Endometrial microvascular endothelial cells (primary cell): ENCODE results near the gene ME3. TPM values are rescaled to one million over a fixed set of nuclear protein-coding genes. Genes with fewer than 3 reads are reported as not detected.

Experiments
- in situ Hi-C: cut with HindIII; loops from 2 replicates; pipeline ENCODE4 v1.10.0; 2017; ENCODE audit warnings: low sequenced_read_pairs, low pct_unique_long_range_greater_than_20kb; ENCODE audit errors: inconsistent ontology term
- total RNA-seq: library from RNA; depleted of rRNA; stranded (reverse); fragments of >200 nt; gene quantifications from one replicate; pipeline ENCODE4 v1.2.3, GENCODE V29; 2015; ENCODE audit errors: inconsistent ontology term

Gene ME3
- 44.4 TPM for total RNA-seq

DNA sequence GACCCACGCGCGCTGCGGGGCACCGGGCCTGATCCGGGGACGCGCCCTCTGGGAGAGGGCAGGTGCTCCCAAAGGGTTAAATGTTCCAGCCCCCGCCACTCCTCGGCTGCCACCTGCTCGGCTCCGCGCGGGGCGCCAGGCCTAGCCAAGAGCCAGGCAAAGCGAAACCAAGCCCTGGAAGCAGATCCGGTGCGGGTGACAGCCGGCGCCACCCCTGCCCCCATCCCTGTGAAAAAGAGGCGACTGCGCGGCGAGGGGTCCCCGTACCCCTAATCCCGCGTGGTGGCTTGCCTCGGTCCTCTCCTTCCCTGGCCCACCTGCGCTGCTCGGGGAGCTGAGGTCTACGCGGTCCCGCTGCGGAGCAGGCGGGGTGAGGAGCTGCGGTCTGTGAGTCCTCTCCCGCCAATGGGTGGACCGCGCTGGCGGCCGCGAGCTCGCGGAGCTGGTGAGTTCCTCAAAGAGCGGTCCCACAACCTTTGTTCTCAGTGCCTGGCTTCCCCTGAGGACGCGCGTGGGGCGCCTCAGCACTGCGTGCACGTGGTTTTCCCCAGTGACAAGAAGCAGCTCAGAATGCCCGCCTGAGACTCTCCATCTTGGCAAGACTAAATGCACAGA, at the start of gene ME3:
Gene ME3, minus strand, starts transcription at position 610 of the 615 bp plus-strand sequence.
- in situ Hi-C loops = no loop called here

DNA sequence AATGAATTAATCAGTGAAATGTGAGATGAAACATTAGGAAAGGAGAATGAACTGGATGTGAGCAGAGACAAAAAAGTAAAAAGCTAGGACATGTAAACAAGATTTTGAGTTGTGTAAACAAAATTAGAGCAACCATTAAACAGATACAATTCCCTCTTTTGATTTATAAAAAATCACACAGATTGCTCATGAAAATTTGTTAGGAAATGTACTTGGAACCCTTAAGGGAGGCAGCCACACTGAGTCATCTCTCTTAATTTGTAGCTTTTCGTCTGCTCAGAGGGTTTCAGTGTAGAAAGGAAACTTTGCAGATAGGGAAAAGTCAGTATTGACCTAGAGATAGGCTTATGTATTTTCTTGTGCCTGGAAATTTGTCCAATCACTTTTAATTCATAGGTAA, 49.6 kb upstream of the ME3 start:
- in situ Hi-C loops = no loop called here

DNA sequence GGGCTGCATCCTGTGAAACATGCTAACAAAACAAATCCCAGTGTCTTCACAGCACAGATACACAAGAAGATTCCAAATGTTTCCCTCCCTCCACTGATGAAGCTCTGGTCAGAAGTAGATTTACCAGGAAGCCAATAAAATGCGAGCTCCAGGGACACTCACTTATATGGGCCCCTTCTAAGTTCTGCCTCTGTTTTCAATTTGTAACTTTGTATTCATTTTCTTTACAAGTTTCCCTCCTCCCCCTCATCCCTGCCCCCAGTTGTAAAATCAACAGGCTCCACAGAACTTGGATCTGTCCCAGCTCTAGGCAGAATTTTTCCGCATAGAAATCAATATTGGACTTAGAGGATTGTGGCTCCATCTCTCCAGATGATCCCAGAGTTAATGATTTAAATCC, 48.1 kb upstream of the ME3 start:
- in situ Hi-C loops = no loop called here

DNA sequence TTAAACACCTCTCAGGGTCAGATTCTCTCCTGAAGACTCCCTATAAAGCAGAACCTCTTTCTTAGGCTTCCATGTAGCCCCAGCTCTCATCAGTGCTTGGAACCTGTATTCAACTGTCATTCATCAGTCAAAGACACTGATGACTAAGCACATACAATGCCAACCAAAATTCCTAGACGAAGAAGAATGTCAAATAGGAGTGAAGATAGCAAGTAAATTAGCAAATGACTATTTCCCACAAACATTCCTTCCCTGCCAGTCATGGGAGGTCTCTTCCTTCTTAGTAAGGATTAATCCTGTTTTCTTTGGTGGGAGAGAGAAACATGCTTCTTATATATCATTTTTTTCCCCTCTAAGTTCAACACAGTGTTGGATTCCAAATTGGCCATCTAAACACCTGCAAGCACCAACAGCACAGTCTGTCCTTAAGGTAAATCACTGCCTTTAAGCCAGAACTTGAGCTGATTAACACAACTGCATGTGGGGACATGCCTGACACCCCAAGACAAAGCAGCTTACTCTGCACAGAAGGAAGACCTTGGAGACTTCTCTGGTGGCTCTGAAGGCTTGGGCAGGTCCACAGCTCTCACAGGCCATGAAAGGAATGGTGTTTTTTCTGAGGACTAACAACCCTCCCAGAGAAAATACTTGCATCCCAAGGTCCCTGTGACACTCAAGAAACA, 47.5 kb upstream of the ME3 start:
- in situ Hi-C loops = no loop called here

DNA sequence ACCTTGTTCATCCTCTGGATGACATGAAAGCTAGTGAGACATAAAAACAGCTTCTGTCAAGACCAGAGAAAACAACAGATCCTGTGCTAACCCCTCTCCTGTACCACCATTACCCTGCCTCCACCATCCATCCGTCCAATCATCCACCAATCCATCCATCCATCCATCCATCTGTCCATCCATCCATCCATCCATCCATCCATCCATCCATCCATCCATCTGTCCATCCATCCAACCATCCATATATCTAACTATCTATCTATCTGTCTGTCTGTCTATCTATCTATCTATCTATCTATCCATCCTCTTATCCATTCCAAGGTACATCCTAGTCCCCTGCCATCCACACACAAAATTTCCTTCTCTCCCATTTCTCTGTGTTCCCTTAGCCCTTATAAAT, 46.6 kb upstream of the ME3 start:
- in situ Hi-C loops = no loop called here

DNA sequence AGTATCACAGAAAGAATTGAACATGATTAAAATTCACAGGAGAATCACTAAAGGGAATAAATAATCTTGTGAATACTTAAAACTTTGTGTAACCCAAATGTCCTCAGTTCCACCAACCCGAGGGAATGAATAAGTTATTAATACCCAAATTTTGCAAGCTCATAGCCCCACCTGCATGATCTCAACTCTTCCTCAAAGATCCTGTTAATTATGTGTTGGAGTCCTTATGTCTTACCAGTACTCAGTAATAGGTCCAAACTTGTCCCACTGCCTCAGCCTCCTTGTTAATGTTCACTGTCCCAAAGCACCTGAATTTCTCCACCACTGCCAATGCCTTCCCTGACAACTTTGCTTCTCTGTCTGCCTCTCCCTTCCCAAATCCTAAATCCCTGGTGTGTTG, 46.1 kb upstream of the ME3 start:
- in situ Hi-C loops = no loop called here

DNA sequence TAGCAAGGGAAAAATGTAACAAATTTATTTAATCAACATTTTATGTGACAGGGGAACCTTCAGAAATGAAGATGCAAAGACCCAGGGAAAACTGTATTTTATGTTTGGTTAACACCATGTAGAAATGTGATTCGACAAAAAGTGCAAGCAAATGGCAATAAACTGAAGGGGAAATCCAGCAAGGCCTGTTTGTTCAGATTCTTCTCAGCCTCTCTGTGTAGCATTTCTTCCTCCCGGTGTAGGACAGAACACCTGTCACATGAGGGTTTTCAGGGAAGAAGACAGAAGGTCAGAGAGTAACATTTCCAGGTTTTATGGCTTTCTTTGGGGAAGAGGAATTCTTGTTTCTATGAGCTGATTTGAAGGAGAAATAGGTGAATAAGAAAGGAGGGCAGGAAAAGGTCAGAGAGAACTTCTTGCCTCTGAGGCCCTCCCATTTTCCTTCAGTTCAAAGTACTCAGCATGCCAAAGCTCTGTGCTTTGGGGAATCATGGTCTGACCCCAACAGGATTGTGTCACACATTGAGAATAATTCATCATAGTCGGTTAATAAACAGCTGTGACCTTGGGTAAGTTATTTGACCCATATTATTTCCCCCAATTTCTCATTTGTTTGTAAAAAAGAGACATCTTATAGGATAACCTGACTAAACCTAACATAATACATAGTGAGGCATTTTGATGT, 45.5 kb upstream of the ME3 start:
- in situ Hi-C loops = no loop called here

DNA sequence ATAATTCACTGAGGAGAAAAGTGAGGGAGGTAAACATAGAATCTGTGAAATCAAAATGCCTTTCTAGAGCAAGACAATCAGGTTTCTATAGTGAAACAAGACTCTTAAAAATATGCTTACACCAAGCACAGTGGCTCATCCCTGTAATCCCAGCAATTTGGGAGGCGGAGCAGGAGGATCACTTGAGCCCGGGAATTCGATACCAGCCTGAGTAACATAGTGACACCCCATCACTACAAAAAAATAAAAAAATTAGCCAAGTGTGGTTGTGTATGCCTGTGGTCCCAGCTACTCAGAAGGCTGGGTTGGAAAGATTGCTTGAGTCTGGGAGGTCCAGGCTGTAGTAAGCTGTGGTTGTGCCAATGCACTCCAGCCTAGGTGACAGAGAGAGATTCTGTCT, 43.2 kb upstream of the ME3 start:
- in situ Hi-C loops = no loop called here

DNA sequence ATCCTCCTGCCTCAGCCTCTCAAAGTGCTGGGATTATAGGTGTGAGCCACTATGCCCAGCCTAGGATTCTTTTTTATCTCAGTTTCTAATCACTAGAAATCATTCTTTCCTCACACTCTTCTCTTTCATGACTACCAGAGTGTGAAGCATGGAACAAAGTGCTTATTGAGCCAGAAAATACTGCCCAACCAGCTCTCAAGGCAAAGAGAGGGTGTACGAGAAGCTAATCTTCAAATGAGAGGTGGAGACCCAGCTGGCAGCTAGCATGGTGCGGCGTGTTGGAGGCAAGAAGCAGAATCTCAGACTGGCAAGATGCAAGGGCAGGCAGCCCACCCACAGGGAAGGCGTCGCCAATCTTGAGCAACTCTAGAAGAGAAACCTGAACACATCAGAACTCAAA, 41.1 kb upstream of the ME3 start:
- in situ Hi-C loops = no loop called here

DNA sequence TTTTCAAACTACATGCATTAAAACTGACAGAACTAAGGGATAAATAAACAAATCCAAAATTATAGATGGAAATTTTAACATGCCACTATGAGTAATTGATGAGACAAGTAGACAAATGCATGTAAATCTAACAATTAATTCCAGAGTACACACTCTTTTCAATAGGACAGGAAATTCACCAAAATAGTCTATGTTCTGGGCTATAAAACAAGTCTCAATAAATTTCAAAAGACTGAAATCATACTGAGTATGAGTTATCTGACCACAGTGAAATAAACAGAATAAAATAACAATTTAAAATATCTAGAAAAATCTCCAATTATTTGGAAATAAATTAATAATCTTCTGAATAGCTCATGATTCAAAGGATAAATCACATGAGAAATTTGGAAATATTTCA, 38.5 kb upstream of the ME3 start:
- in situ Hi-C loops = no loop called here

DNA sequence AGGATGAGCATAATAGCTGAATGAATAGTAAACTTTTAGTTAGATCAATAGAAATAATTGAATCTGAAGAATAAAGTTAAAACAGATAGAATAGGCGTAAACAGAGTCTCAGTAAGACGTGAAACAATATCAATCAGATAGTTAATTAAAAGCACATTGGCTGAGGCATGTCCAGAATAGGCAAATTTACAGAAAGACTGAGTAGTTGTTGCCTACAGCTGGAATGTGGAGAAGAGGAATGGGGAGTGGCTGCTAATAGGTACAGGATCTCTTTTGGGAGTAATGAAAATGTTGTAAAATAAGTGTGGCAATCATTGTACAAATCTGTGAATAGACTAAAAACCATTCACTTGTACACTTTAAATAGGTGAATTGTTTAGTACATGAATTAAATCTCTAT, 36.3 kb upstream of the ME3 start:
- in situ Hi-C loops = no loop called here

DNA sequence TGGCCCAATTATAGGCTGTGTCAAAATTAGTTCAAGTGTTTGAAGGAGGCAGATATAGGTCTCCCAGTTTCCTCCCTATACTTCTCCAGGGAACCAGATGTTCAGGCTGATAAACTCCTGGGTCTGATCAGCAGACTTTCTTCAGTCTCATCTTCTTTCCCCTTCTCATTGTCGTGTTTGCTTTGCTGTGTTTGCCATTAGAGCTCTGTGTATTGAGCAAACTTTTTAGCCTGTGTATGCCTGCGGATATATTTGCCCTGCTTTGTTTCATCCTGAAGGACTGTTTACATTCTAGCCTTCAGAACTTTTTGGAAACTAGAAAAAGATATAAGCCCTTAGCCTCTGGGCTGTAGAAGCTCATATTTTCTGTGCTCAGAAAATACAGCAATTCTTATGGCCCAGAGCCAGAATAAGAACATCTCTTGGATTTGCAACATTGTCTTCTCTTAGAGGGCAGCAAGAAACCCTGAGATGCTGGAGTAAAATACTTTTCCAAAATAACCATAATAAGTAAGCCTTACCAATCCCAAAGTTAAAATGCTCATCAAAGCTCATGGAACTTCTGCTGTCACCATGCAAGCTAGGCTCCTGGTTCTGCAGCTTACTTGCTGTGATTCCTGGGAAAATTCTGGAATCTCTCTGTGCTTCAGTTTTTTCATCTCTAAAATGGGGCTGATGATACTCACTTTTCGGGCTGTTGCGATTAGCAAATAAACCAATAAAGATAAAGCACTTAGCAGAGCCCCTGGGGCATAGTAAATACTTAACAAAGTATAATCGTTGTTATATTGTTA, 34.1 kb upstream of the ME3 start:
- in situ Hi-C loops = no loop called here

DNA sequence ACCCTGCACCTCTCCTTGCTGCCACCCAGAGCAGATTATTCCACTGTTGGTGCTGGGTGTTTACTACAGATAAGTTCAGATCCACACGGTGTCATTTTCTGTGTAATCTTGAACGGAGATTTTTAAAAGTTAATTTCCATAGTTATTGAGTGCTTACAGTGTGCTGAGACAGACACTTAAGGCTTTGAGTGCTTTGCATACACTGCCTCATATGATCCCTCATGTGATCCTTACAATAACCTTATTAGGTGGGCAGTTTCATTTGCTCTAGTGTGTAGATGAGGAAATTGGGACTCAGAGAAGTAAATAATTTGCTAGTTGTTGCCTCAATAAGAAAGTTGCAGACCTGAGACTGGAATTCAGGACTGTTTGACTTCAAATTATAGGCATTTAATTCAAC, 32.3 kb upstream of the ME3 start:
- in situ Hi-C loops = no loop called here

DNA sequence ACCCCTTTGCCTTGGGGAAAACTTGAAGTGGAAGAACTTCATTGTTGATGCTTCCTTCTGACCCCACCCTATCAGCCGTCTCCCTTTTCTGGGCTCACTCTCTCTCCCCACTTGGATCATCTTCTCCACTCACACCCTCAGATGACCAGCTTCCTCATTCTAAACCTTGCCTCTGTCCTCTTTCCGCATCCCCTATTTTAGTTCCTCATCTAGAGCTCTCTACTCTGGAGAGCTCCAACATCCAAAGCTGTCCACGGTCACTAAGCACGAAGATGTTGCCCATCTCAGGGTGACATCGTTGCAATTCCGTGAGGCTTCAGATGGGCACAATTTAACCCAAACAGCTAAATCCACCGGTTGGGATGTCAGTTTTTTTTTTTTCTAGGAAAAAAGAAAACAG, 31.6 kb upstream of the ME3 start:
- in situ Hi-C loops = no loop called here

DNA sequence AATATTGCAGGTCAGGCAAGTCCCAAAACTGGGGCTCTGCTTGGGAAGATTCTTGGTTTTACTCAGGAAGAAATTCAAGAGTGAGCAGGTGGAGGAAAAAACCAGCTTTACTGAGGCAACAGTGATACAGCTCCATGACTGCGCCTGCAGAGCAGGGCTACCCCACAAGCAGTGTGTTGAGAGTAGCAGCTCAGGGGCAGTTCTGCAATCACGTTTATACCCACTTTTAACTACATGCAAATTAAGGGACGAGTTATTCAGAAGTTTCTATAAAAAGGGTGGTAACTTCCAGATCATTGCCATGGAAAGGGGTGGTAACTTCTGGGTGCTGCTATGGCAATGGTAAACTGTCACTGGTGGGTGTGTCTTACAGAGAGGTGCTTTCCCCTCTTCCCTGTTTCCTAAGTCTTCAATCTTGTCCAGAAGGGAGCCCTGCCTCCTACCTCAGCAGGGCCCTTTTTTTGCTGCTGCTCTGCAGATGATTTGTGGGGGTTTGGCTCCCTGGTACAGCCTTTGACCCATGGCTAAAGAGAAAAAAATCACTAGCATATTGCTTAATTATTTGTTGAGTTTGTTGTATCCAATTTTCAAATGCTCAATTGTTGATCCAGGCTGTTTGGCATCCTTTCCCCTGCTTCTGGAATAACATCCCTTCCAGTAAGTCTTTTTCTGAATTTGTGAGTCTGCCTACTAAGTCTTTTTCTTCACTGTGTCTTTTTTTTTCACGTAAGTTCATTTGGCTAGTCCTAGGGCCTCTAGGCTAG, 30.0 kb upstream of the ME3 start:
- in situ Hi-C loops = no loop called here

DNA sequence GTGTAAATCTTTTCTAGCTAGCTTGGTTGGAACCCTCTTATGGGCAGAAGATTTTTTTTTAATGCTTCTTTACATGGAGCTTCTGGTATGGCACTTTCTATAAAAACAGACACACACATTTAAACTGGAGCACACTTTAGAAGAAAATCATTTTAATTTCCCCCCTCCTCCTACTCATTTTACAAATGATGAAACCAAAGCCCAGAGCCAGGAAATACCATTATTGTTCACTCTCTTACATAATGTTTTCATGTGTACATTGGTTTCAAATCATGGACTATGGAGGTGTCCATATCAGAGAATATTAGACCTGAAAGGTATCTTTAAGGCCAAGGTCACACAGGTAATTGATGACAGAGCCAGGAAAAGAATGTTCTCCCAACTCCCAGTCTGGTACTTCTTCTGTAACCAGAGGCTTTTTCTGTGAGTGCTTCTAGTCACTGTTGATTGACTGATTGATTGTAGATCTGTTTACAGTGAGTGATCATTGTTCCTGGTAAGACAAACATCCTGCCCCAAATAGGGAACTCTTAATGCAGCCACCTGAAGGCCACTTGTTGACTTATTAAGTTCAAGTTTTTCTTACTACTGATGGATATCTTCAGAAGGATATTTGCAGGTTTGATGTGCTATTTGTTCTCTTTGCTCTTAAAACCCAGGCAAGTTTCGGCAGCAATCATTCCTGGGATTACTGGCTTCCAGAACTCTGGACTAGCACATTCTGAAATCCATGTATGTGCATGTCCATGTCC, 26.8 kb upstream of the ME3 start:
- in situ Hi-C loops = no loop called here

DNA sequence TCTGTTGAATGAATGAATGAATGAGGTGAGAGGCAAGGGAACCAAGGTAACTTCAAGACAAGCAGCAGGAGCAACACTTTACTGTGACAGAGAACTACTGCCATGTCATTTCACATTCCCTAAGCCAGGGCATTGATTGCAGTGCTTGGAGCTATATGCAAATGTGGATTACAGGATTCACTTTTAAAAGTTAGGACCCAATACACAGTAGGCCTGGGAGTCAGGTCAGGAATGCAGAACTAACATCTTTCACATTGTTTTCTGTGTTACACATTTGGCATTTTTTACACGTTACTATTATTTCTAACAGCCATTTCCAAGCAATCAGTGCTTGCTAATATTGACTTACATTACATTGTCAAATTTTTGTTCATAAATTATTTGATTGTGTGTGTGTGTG, 26.2 kb upstream of the ME3 start:
- in situ Hi-C loops = no loop called here

DNA sequence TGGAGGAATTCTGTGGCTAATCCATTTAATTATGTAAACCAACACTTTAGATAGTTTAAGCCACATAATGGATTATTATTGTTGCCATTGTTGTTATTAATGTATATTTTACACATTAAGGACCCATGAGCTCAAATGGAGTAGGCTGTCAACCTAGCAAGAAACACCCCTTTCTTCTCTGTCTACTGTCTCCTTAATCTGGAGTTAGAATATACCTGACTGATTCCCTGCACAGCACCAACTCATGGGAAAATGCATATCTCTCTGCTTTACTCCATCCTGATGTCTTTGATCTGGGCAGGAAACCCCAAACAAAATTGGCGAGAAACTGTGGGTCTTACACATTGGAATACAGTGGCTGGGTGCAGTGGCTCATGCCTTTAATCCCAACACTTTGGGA, 24.0 kb upstream of the ME3 start:
- in situ Hi-C loops = no loop called here
